A549 (cell line): ENCODE data around the gene CSGALNACT2.

Source experiments
- EP300 ChIP-seq, 2 experiments: fragments of >200 bp; sonication (Bioruptor Twin); formaldehyde crosslinking; IDR thresholded peaks; 2 replicates in 1 of 2; 3 replicates in 1 of 2; pipeline ENCODE4 v1.6.1; 2016 to 2017
- ESRRA ChIP-seq: fragments of 150-350 bp; IDR thresholded peaks from 2 replicates; pipeline ENCODE4 v1.6.1; 2014; ENCODE audit warnings: mild to moderate bottlenecking, low read length, borderline replicate concordance
- JUN ChIP-seq, 2 experiments: fragments of >200 bp; sonication (Bioruptor Twin); formaldehyde crosslinking; IDR thresholded peaks; 2 replicates in 1 of 2; 3 replicates in 1 of 2; pipeline ENCODE4 v1.6.1; 2016 to 2017
- MAFK ChIP-seq: fragments of 450-650 bp; IDR thresholded peaks from 2 replicates; pipeline ENCODE4 v1.6.1; 2014; ENCODE audit not compliant: partially characterized antibody
- MYC ChIP-seq: IDR thresholded peaks from 2 replicates; pipeline ENCODE4 v1.6.1; 2012; ENCODE audit warnings: mild to moderate bottlenecking, inconsistent platforms, low read length, improper control_type of control experiment, borderline replicate concordance
- NR3C1 ChIP-seq: fragments of >200 bp; sonication (Bioruptor Twin); formaldehyde crosslinking; IDR thresholded peaks from 3 replicates; pipeline ENCODE4 v1.6.1; 2017
- POLR2A ChIP-seq: IDR thresholded peaks from 2 replicates; pipeline ENCODE4 v1.6.1; 2012; ENCODE audit warnings: mild to moderate bottlenecking, low read length
- RAD21 ChIP-seq, 2 experiments: fragments of >200 bp in 1 of 2; sonication (Bioruptor Twin) in 1 of 2; formaldehyde crosslinking in 1 of 2; IDR thresholded peaks in 1 of 2; conservative IDR thresholded peaks in 1 of 2; 2 replicates in 1 of 2; 3 replicates in 1 of 2; pipeline ENCODE4 v1.6.1; 2012 to 2018; ENCODE audit warnings: inconsistent platforms in 1 of 2
- TF ChIP-seq, protein P1 (sequence below): fragments of >200 bp; sonication (Bioruptor Twin); formaldehyde crosslinking; IDR thresholded peaks from 3 replicates; pipeline ENCODE4 v1.5.1; 2016
- TF ChIP-seq, protein P2 (sequence below): fragments of 450-650 bp; IDR thresholded peaks from 2 replicates; pipeline ENCODE4 v1.6.1; 2014; ENCODE audit warnings: antibody characterized with exemption
- TF ChIP-seq, protein P3 (sequence below): fragments of 250-450 bp; sonication (Bioruptor Pico); IDR thresholded peaks from 2 replicates; pipeline ENCODE4 v1.5.0; 2021; ENCODE audit warnings: mild to moderate bottlenecking, moderate library complexity, borderline replicate concordance
- TF ChIP-seq, protein P4 (sequence below): IDR thresholded peaks from 2 replicates; pipeline ENCODE4 v1.6.1; 2012
- TF ChIP-seq, protein P5 (sequence below): fragments of >200 bp; sonication (Bioruptor Twin); formaldehyde crosslinking; IDR thresholded peaks from 3 replicates; pipeline ENCODE4 v1.6.1; 2016
- TF ChIP-seq, protein P6 (sequence below): fragments of 200-600 bp; sonication (generic); IDR thresholded peaks from 2 replicates; pipeline ENCODE4 v1.6.1; 2016; ENCODE audit warnings: antibody characterized with exemption, mild to moderate bottlenecking, moderate library complexity

DNA sequence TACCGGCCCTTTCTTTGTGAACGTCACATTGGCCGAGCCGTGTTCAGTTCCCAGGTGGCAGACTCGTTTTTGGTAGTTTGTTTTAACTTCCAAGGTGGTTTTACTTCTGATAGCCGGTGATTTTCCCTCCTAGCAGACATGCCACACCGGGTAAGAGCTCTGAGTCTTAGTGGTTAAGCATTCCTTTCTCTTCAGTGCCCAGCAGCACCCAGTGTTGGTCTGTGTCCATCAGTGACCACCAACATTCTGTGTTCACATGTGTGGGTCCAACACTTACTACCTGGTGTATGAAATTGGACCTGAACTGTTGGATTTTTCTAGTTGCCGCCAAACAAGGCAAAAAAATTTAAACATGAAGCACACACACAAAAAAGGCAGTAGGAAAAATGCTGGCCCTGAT, 9.9 kb upstream of the CSGALNACT2 start:
- TF ChIP-seq, protein P1, sequence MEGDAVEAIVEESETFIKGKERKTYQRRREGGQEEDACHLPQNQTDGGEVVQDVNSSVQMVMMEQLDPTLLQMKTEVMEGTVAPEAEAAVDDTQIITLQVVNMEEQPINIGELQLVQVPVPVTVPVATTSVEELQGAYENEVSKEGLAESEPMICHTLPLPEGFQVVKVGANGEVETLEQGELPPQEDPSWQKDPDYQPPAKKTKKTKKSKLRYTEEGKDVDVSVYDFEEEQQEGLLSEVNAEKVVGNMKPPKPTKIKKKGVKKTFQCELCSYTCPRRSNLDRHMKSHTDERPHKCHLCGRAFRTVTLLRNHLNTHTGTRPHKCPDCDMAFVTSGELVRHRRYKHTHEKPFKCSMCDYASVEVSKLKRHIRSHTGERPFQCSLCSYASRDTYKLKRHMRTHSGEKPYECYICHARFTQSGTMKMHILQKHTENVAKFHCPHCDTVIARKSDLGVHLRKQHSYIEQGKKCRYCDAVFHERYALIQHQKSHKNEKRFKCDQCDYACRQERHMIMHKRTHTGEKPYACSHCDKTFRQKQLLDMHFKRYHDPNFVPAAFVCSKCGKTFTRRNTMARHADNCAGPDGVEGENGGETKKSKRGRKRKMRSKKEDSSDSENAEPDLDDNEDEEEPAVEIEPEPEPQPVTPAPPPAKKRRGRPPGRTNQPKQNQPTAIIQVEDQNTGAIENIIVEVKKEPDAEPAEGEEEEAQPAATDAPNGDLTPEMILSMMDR = no peak
- TF ChIP-seq, protein P2, sequence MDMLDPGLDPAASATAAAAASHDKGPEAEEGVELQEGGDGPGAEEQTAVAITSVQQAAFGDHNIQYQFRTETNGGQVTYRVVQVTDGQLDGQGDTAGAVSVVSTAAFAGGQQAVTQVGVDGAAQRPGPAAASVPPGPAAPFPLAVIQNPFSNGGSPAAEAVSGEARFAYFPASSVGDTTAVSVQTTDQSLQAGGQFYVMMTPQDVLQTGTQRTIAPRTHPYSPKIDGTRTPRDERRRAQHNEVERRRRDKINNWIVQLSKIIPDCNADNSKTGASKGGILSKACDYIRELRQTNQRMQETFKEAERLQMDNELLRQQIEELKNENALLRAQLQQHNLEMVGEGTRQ = no peak
- TF ChIP-seq EP300 (IDR thresholded peaks at IDR 0.05) (no peak), RAD21 (conservative IDR thresholded peaks at IDR 0.05 in 1 of 2, IDR thresholded peaks at IDR 0.05 in 1 of 2) (no peak), POLR2A (no peak), MYC (no peak), JUN (IDR thresholded peaks at IDR 0.05) (no peak), MAFK (no peak), ESRRA (no peak), NR3C1 (no peak)
- TF ChIP-seq, protein P3, sequence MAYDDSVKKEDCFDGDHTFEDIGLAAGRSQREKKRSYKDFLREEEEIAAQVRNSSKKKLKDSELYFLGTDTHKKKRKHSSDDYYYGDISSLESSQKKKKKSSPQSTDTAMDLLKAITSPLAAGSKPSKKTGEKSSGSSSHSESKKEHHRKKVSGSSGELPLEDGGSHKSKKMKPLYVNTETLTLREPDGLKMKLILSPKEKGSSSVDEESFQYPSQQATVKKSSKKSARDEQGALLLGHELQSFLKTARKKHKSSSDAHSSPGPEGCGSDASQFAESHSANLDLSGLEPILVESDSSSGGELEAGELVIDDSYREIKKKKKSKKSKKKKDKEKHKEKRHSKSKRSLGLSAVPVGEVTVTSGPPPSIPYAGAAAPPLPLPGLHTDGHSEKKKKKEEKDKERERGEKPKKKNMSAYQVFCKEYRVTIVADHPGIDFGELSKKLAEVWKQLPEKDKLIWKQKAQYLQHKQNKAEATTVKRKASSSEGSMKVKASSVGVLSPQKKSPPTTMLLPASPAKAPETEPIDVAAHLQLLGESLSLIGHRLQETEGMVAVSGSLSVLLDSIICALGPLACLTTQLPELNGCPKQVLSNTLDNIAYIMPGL (CRISPR knock-in tag) = no peak
- TF ChIP-seq, protein P4, sequence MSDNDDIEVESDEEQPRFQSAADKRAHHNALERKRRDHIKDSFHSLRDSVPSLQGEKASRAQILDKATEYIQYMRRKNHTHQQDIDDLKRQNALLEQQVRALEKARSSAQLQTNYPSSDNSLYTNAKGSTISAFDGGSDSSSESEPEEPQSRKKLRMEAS = no peak
- TF ChIP-seq, protein P5, sequence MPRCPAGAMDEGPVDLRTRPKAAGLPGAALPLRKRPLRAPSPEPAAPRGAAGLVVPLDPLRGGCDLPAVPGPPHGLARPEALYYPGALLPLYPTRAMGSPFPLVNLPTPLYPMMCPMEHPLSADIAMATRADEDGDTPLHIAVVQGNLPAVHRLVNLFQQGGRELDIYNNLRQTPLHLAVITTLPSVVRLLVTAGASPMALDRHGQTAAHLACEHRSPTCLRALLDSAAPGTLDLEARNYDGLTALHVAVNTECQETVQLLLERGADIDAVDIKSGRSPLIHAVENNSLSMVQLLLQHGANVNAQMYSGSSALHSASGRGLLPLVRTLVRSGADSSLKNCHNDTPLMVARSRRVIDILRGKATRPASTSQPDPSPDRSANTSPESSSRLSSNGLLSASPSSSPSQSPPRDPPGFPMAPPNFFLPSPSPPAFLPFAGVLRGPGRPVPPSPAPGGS = no peak
- TF ChIP-seq, protein P6, sequence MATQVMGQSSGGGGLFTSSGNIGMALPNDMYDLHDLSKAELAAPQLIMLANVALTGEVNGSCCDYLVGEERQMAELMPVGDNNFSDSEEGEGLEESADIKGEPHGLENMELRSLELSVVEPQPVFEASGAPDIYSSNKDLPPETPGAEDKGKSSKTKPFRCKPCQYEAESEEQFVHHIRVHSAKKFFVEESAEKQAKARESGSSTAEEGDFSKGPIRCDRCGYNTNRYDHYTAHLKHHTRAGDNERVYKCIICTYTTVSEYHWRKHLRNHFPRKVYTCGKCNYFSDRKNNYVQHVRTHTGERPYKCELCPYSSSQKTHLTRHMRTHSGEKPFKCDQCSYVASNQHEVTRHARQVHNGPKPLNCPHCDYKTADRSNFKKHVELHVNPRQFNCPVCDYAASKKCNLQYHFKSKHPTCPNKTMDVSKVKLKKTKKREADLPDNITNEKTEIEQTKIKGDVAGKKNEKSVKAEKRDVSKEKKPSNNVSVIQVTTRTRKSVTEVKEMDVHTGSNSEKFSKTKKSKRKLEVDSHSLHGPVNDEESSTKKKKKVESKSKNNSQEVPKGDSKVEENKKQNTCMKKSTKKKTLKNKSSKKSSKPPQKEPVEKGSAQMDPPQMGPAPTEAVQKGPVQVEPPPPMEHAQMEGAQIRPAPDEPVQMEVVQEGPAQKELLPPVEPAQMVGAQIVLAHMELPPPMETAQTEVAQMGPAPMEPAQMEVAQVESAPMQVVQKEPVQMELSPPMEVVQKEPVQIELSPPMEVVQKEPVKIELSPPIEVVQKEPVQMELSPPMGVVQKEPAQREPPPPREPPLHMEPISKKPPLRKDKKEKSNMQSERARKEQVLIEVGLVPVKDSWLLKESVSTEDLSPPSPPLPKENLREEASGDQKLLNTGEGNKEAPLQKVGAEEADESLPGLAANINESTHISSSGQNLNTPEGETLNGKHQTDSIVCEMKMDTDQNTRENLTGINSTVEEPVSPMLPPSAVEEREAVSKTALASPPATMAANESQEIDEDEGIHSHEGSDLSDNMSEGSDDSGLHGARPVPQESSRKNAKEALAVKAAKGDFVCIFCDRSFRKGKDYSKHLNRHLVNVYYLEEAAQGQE = no peak
